DND-41 (cell line): ENCODE measurements around the gene SRSF3.
A peak's percentile ranks its signal among the peaks of the same experiment; 100 is the strongest.

Experiments used
- ATAC-seq: fragments of 200-7000 bp; cut with Tn5 transposase; 3 replicates; pipeline ENCODE4 v1.9.1; 2021; ENCODE audit warnings: low read depth; ENCODE audit not compliant: insufficient read depth
- DNase-seq: peaks from one replicate; pipeline ENCODE4 v3.0.0-alpha.2; 2020
- H2AFZ ChIP-seq: 2 replicates; pipeline ENCODE4 v1.6.0; 2012; ENCODE audit warnings: low read depth, low read length
- H3K27ac ChIP-seq: 2 replicates; pipeline ENCODE4 v1.5.1; 2012; ENCODE audit warnings: low read length, inconsistent platforms
- H3K27me3 ChIP-seq: fragments of 200-600 bp; sonication (generic); 2 replicates; pipeline ENCODE4 v1.6.0; 2012; ENCODE audit warnings: low read length, mild to moderate bottlenecking, inconsistent platforms; ENCODE audit not compliant: insufficient read depth, poor library complexity
- H3K36me3 ChIP-seq: 2 replicates; pipeline ENCODE4 v1.5.1; 2012; ENCODE audit warnings: low read length, inconsistent platforms; ENCODE audit not compliant: insufficient read depth
- H3K4me1 ChIP-seq: 2 replicates; pipeline ENCODE4 v1.5.1; 2012; ENCODE audit warnings: mild to moderate bottlenecking, low read length; ENCODE audit not compliant: insufficient read depth
- H3K4me2 ChIP-seq: 2 replicates; pipeline ENCODE4 v1.6.0; 2012; ENCODE audit warnings: mild to moderate bottlenecking, moderate library complexity, low read length, inconsistent platforms; ENCODE audit not compliant: insufficient read depth
- H3K4me3 ChIP-seq, 2 experiments: fragments of 200-600 bp in 1 of 2; shearing (Covaris generic) in 1 of 2; 2 replicates each; pipeline ENCODE4 v1.5.1; 2012 to 2016; ENCODE audit warnings: inconsistent platforms in 2 of 2, low read length in 2 of 2, mild to moderate bottlenecking in 2 of 2, low read depth in 1 of 2, moderate library complexity in 1 of 2
- H3K79me2 ChIP-seq: 2 replicates; pipeline ENCODE4 v1.6.0; 2012; ENCODE audit warnings: low read length, inconsistent platforms; ENCODE audit not compliant: insufficient read depth
- H3K9ac ChIP-seq: 2 replicates; pipeline ENCODE4 v1.6.0; 2012; ENCODE audit warnings: low read depth, mild to moderate bottlenecking, inconsistent platforms, low read length, moderate library complexity
- H3K9me3 ChIP-seq: 2 replicates; pipeline ENCODE4 v1.5.1; 2012; ENCODE audit warnings: low read length, moderate library complexity, mild to moderate bottlenecking, inconsistent platforms; ENCODE audit not compliant: insufficient read depth, severe bottlenecking
- H4K20me1 ChIP-seq: 2 replicates; pipeline ENCODE4 v1.6.0; 2012; ENCODE audit warnings: low read length; ENCODE audit not compliant: insufficient read depth
- EZH2 ChIP-seq: IDR thresholded peaks from 3 replicates; pipeline ENCODE4 v1.6.1; 2012; ENCODE audit warnings: borderline replicate concordance, low read depth, mild to moderate bottlenecking, moderate library complexity, low read length, inconsistent platforms; ENCODE audit not compliant: severe bottlenecking
- TF ChIP-seq, protein P1 (sequence below): IDR thresholded peaks from 2 replicates; pipeline ENCODE4 v1.5.1; 2012; ENCODE audit warnings: borderline replicate concordance, low read length, moderate library complexity, mild to moderate bottlenecking; ENCODE audit not compliant: poor library complexity, severe bottlenecking; ENCODE audit errors: extremely low read depth

SRSF3 gene

DNA sequence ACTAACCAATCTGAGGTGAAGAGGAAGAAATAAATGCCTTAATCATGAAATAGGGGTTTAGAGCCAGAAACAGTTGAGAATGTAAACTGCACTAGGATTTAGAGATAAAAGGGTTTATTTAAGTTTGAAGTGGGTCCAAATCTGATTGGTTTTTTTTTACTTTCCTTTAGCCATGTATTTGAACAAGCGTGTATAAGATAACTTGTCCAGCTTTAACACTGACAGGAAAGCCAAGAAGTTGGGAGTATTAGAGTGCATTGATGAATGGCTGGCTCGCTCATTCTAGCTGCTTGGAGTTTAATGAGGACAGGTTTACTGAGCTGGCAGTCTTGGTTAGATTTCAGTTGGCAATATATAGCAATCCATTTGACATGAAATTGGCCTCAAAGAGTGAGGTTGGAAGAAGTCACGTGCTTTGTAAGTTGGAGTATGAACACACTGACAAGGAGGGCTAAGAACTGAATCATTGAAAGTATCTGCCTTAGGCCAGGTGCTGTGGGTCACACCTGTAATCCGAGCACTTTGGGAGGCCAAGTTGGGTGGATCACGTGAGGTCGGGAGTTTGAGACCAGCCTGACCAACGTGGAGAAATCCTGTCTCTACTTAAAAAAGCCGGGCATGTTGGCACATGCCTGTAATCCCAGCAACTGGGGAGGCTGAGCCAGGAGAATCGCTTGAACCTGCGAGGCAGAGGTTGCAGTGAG is 13.7 kb downstream of the SRSF3 start:
- no peaks in the 10 kb centered on the region for H3K27me3 ChIP-seq
- TF ChIP-seq, protein P1, sequence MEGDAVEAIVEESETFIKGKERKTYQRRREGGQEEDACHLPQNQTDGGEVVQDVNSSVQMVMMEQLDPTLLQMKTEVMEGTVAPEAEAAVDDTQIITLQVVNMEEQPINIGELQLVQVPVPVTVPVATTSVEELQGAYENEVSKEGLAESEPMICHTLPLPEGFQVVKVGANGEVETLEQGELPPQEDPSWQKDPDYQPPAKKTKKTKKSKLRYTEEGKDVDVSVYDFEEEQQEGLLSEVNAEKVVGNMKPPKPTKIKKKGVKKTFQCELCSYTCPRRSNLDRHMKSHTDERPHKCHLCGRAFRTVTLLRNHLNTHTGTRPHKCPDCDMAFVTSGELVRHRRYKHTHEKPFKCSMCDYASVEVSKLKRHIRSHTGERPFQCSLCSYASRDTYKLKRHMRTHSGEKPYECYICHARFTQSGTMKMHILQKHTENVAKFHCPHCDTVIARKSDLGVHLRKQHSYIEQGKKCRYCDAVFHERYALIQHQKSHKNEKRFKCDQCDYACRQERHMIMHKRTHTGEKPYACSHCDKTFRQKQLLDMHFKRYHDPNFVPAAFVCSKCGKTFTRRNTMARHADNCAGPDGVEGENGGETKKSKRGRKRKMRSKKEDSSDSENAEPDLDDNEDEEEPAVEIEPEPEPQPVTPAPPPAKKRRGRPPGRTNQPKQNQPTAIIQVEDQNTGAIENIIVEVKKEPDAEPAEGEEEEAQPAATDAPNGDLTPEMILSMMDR: no peak
- no peak for TF ChIP-seq EZH2
- peaks cover 95% of the 10 kb centered on the region for H3K36me3 ChIP-seq
- no peak overlapping the region for H3K4me2 ChIP-seq
- peaks cover 82% of the 10 kb centered on the region for H4K20me1 ChIP-seq
- peaks cover 80% of the 10 kb centered on the region for H3K79me2 ChIP-seq
- H3K4me1 ChIP-seq: peaks cover 18% of the 10 kb centered on the region
- 0 out of 3 replicates have a peak, but pooled peaks have one; percentile 10 for ATAC-seq
- H3K27ac ChIP-seq: no peak overlapping the region
- H3K4me3 ChIP-seq: no peak overlapping the region
- H3K9ac ChIP-seq: no peak overlapping the region
- H2AFZ ChIP-seq: no peak overlapping the region
- no peak for DNase-seq
- no peaks in the 10 kb centered on the region for H3K9me3 ChIP-seq

DNA sequence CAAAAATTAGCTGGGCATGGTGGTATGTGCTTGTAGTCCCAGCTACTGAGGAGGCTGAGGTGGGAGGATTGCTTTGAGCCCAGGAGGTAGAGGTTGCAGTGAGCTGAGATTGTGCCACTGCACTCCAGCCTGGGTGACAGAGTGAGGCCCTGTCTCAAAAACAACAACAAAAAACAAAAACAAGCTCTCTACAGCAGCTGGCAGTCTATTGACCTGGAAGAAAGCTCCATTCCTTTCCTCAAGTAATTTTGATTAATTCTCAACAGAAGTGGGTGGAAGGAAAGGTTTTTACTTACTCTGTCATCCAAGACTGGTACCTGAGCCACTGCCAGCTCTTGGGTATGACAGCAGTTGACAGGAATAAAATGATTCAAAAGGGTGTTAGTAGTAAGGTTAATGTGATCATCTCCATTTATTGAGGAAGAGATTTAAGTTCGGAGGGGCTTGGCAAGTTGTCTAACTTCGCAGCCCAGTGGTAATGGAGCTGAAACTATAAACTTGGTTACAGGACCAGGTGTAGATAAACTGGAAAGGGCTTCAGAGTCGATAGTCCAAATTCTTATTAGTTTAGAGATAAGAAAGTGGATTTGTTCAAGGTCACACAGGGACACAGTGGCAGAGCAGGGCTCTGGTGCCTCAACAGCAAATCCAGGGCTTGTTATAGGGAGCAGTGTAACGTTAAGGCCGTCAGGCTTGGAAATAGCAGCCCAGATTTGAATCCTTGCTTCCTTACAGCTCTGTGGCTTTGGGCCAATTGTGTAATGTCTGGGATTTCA is 14.8 kb downstream of the SRSF3 start:
- Histone ChIP-seq H3K4me1 (peaks cover 8% of the 10 kb centered on the region; the same call in 1 of the 2 replicates), H3K9me3 (no peaks in the 10 kb centered on the region), H4K20me1 (peaks cover 74% of the 10 kb centered on the region), H3K27ac (no peak overlapping the region), H3K36me3 (peaks cover 89% of the 10 kb centered on the region), H3K79me2 (peaks cover 69% of the 10 kb centered on the region), H3K27me3 (no peaks in the 10 kb centered on the region), H3K4me3 (no peak overlapping the region), H2AFZ (no peak overlapping the region), H3K4me2 (no peak overlapping the region), H3K9ac (no peak overlapping the region)
- TF ChIP-seq EZH2: no peak
- TF ChIP-seq, protein P1: no peak
- peak; percentile 23; the same call in 2 of the 3 replicates for ATAC-seq
- DNase-seq: no peak

DNA sequence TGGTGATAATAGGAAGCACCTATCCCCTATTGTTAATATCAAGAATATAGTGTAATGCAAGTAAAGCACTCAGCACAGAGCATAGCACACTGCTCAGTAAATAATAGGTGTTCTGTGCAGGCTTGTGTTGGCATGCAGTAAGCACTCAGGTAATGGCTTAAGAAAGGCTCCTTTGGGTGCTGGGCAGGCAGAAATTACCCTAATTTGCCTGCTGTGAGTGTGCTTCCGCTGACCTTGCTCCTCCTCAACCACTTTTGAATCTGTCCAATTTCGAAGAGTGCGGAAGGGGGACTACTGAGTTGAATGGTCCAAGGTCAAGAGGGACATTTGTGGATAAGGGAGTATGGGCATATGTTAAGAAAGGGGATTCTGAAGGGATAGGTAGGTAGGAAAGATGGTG is 15.4 kb downstream of the SRSF3 start:
- H3K36me3 ChIP-seq: peaks cover 86% of the 10 kb centered on the region
- no peak overlapping the region for H2AFZ ChIP-seq
- H3K27me3 ChIP-seq: no peaks in the 10 kb centered on the region
- no peak for TF ChIP-seq EZH2
- TF ChIP-seq, protein P1: no peak
- H3K4me2 ChIP-seq: no peak overlapping the region
- H3K79me2 ChIP-seq: peaks cover 63% of the 10 kb centered on the region
- H4K20me1 ChIP-seq: peaks cover 68% of the 10 kb centered on the region
- no peak overlapping the region for H3K27ac ChIP-seq
- H3K9ac ChIP-seq: no peak overlapping the region
- H3K4me3 ChIP-seq: no peak overlapping the region
- ATAC-seq: peak; percentile 7; the same call in 1 of the 3 replicates
- no peak for DNase-seq
- H3K9me3 ChIP-seq: no peaks in the 10 kb centered on the region
- H3K4me1 ChIP-seq: 0 out of 2 replicates have a peak, but pooled peaks cover 2% of the 10 kb centered on the region
